HCT116 (cell line): Measurements from ENCODE around the gene SOCS4. TPM values are rescaled to one million over a fixed set of nuclear protein-coding genes. Genes with fewer than 3 reads are reported as not detected.

Experiments
- ATAC-seq: fragments of 200-7000 bp; cut with Tn5 transposase; 2 replicates; pipeline ENCODE4 v1.9.1; 2020; ENCODE audit warnings: mild to moderate bottlenecking, moderate library complexity
- BruUV-seq: library from RNA; stranded (reverse); fragments of 400-500 nt; replicated peaks from 2 replicates; lab custom pipeline; 2021; lab: Mats Ljungman, UMichigan
- CTCF ChIA-PET: fragments of 300-600 bp; sonication (Branson Sonifier 250); formaldehyde crosslinking; loops from one replicate; lab custom pipeline; 2021; ENCODE audit warnings: antibody characterized with exemption; lab: Charles Lee
- POLR2A ChIA-PET: fragments of 300-600, 350-600 bp; sonication (Branson Sonifier 250); formaldehyde crosslinking; loops from one replicate; lab custom pipeline; 2021; ENCODE audit warnings: antibody characterized with exemption; lab: Charles Lee
- RAD21 ChIA-PET, 2 experiments: fragments of 300-600 bp; sonication (Branson Sonifier 250); formaldehyde crosslinking; loops; one replicate each; lab custom pipeline; 2023; ENCODE audit warnings: low total read pairs in 2 of 2; ENCODE audit not compliant: uncharacterized antibody in 2 of 2, unreplicated experiment in 2 of 2, low non-redundant PET in 1 of 2; lab: Charles Lee
- DNase-seq: peaks from one replicate; pipeline ENCODE4 v3.0.0-alpha.2; 2010; ENCODE audit warnings: low read depth, low spot score
- H2AFZ ChIP-seq: fragments of 200-600 bp; shearing (Covaris generic), sonication (generic); 2 replicates; pipeline ENCODE4 v1.6.1; 2017; ENCODE audit warnings: low read depth, mixed run types, mixed read lengths, antibody characterized with exemption, low read length; ENCODE audit not compliant: poor library complexity, severe bottlenecking
- H3K27ac ChIP-seq: 2 replicates; pipeline ENCODE4 v1.5.1; 2012; ENCODE audit warnings: low read depth, low read length
- H3K27me3 ChIP-seq: fragments of 200-600 bp; sonication (generic); 2 replicates; pipeline ENCODE4 v1.6.1; 2016; ENCODE audit warnings: mixed run types, low read length, mixed read lengths; ENCODE audit not compliant: insufficient read depth
- H3K36me3 ChIP-seq, 2 experiments: fragments of 200-500 bp in 1 of 2; fragments of 200-600 bp in 1 of 2; sonication (Bioruptor generic) in 1 of 2; sonication (generic) in 1 of 2; 2 replicates each; pipeline versions ENCODE4 v1.5.1 to v1.6.1; 2014 to 2016; ENCODE audit warnings: low read length in 2 of 2, inconsistent platforms in 1 of 2, mixed read lengths in 1 of 2, mixed run types in 1 of 2; ENCODE audit not compliant: insufficient read depth in 2 of 2, control insufficient read depth in 1 of 2
- H3K4me1 ChIP-seq, 2 experiments: fragments of 200-600 bp in 1 of 2; sonication (generic) in 1 of 2; 2 replicates each; pipeline versions ENCODE4 v1.5.1 to v1.6.1; 2012 to 2017; ENCODE audit warnings: low read length in 2 of 2, inconsistent platforms in 1 of 2, mild to moderate bottlenecking in 1 of 2, mixed read lengths in 1 of 2, mixed run types in 1 of 2, moderate library complexity in 1 of 2; ENCODE audit not compliant: insufficient read depth in 2 of 2, control insufficient read depth in 1 of 2
- H3K4me2 ChIP-seq: fragments of 200-600 bp; sonication (generic); 2 replicates; pipeline ENCODE4 v1.6.1; 2017; ENCODE audit warnings: mixed run types, low read length, mixed read lengths
- H3K4me3 ChIP-seq, 2 experiments: fragments of 200-600 bp in 1 of 2; sonication (generic) in 1 of 2; replicated peaks in 1 of 2; 2 replicates each; pipeline ENCODE4 v1.5.1; 2011 to 2016; ENCODE audit warnings: low read length in 2 of 2, control low read depth in 1 of 2, low read depth in 1 of 2, mild to moderate bottlenecking in 1 of 2, mixed read lengths in 1 of 2, mixed run types in 1 of 2
- H3K79me2 ChIP-seq: fragments of 200-600 bp; sonication (generic); 2 replicates; pipeline ENCODE4 v1.6.1; 2017; ENCODE audit warnings: mild to moderate bottlenecking, mixed run types, low read length, moderate library complexity, mixed read lengths; ENCODE audit not compliant: insufficient read depth
- H3K9ac ChIP-seq: fragments of 200-600 bp; sonication (generic); 2 replicates; pipeline ENCODE4 v1.6.1; 2016; ENCODE audit warnings: low read length, mixed read lengths
- H3K9me2 ChIP-seq: fragments of 200-600 bp; sonication (generic), shearing (Covaris generic); 2 replicates; pipeline ENCODE4 v1.6.1; 2017; ENCODE audit warnings: mixed run types, mild to moderate bottlenecking, moderate library complexity; ENCODE audit not compliant: insufficient read depth
- H3K9me3 ChIP-seq, 2 experiments: fragments of 200-500 bp in 1 of 2; fragments of 200-600 bp in 1 of 2; sonication (Bioruptor generic) in 1 of 2; sonication (generic) in 1 of 2; 2 replicates each; pipeline ENCODE4 v1.6.1; 2014 to 2017; ENCODE audit warnings: low read length in 2 of 2, mixed read lengths in 2 of 2, inconsistent platforms in 1 of 2, low read depth in 1 of 2, mild to moderate bottlenecking in 1 of 2, mixed run types in 1 of 2, moderate library complexity in 1 of 2; ENCODE audit not compliant: control insufficient read depth in 1 of 2, insufficient read depth in 1 of 2
- H4K20me1 ChIP-seq: fragments of 200-600 bp; sonication (generic), shearing (Covaris generic); 2 replicates; pipeline ENCODE4 v1.6.1; 2017; ENCODE audit warnings: mixed run types, mild to moderate bottlenecking, moderate library complexity; ENCODE audit not compliant: insufficient read depth
- CBX3 ChIP-seq: IDR thresholded peaks from 2 replicates; pipeline ENCODE4 v1.6.1; 2012; ENCODE audit warnings: low read depth
- CEBPB ChIP-seq: IDR thresholded peaks from 2 replicates; pipeline ENCODE4 v1.6.1; 2012; ENCODE audit warnings: low read depth
- CTCF ChIP-seq, 3 experiments: fragments of 200-600 bp in 1 of 3; sonication (generic) in 1 of 3; IDR thresholded peaks in 2 of 3; conservative IDR thresholded peaks in 1 of 3; 2 replicates each; pipeline ENCODE4 v1.5.1; 2012 to 2017; ENCODE audit warnings: low read depth in 2 of 3, low read length in 2 of 3, antibody characterized with exemption in 1 of 3, borderline replicate concordance in 1 of 3, control low read depth in 1 of 3, mild to moderate bottlenecking in 1 of 3, mixed read lengths in 1 of 3, mixed run types in 1 of 3, moderate library complexity in 1 of 3; ENCODE audit not compliant: insufficient read depth in 1 of 3
- ELF1 ChIP-seq: IDR thresholded peaks from 2 replicates; pipeline ENCODE4 v1.6.1; 2012; ENCODE audit warnings: low read depth, borderline replicate concordance
- EZH2 ChIP-seq: fragments of 200-600 bp; sonication (generic); IDR thresholded peaks from 2 replicates; pipeline ENCODE4 v1.6.1; 2017; ENCODE audit warnings: antibody characterized with exemption, mixed run types
- EZH2phosphoT487 ChIP-seq: fragments of 200-600 bp; IDR thresholded peaks from 2 replicates; pipeline ENCODE4 v1.6.1; 2018; ENCODE audit warnings: antibody characterized with exemption, borderline replicate concordance
- MAX ChIP-seq: IDR thresholded peaks from 2 replicates; pipeline ENCODE4 v1.6.1; 2012
- POLR2A ChIP-seq: IDR thresholded peaks from 2 replicates; pipeline ENCODE4 v1.7.0; 2011; ENCODE audit warnings: borderline replicate concordance; ENCODE audit not compliant: insufficient read depth, insufficient read length; ENCODE audit errors: extremely low read depth
- POLR2AphosphoS5 ChIP-seq: IDR thresholded peaks from 2 replicates; pipeline ENCODE4 v1.6.1; 2011; ENCODE audit warnings: mild to moderate bottlenecking, low read depth, low read length, moderate library complexity
- RAD21 ChIP-seq: IDR thresholded peaks from 2 replicates; pipeline ENCODE4 v1.6.1; 2012; ENCODE audit warnings: low read depth, mild to moderate bottlenecking
- REST ChIP-seq: IDR thresholded peaks from 2 replicates; pipeline ENCODE4 v1.6.1; 2012; ENCODE audit warnings: low read depth
- SIN3A ChIP-seq: IDR thresholded peaks from 2 replicates; pipeline ENCODE4 v1.6.1; 2012; ENCODE audit warnings: low read depth
- SP1 ChIP-seq: IDR thresholded peaks from 2 replicates; pipeline ENCODE4 v1.6.1; 2012; ENCODE audit warnings: low read depth
- TCF7L2 ChIP-seq: IDR thresholded peaks from 2 replicates; pipeline ENCODE4 v1.7.0; 2011; ENCODE audit warnings: borderline replicate concordance, inconsistent platforms; ENCODE audit not compliant: insufficient read depth, insufficient read length; ENCODE audit errors: extremely low read depth
- YY1 ChIP-seq: IDR thresholded peaks from 2 replicates; pipeline ENCODE4 v1.6.1; 2011; ENCODE audit warnings: low read length, low read depth, moderate library complexity, mild to moderate bottlenecking; ENCODE audit not compliant: insufficient replicate concordance; ENCODE audit errors: extremely low read depth
- ZBTB33 ChIP-seq: IDR thresholded peaks from 2 replicates; pipeline ENCODE4 v1.6.1; 2011; ENCODE audit warnings: mild to moderate bottlenecking, low read length, moderate library complexity; ENCODE audit not compliant: insufficient replicate concordance; ENCODE audit errors: extremely low read depth
- ZFX ChIP-seq: fragments of 450-650 bp; IDR thresholded peaks from 2 replicates; pipeline ENCODE4 v1.6.1; 2017
- ZNF274 ChIP-seq: fragments of 200-500 bp; sonication (Bioruptor generic); IDR thresholded peaks from 2 replicates; pipeline ENCODE4 v1.6.1; 2014; ENCODE audit warnings: mild to moderate bottlenecking, low read depth, low read length, inconsistent platforms
- intact Hi-C: fragments of 100-400 bp; cut with micrococcal nuclease; formaldehyde crosslinking; loops from 2 replicates; pipeline ENCODE4 v1.10.0; 2022
- total RNA-seq: library from RNA; stranded (reverse); gene quantifications from one replicate; pipeline ENCODE4 v1.2.1, GENCODE V29; 2021; ENCODE audit not compliant: unreplicated experiment

Gene SOCS4
- total RNA-seq, 1 experiment from 2014 or later = 23.7 TPM

- intact Hi-C loops = no loop called here
- Histone ChIP-seq H4K20me1 (no peaks in the 10 kb centered on the region), H3K9ac (no peak overlapping the region), H3K4me3 (no peak overlapping the region), H3K79me2 (no peaks in the 10 kb centered on the region), H3K27ac (no peak overlapping the region), H2AFZ (no peak overlapping the region), H3K9me2 (no peaks in the 10 kb centered on the region), H3K27me3 (no peaks in the 10 kb centered on the region), H3K4me1 (peaks cover 0 to 10% of the 10 kb centered on the region in 2 experiments; a peak in 1 of 4 replicates), H3K4me2 (no peak overlapping the region), H3K9me3 (no peaks in the 10 kb centered on the region), H3K36me3 (no peaks in the 10 kb centered on the region)
- BruUV-seq = no TSS peak
- ATAC-seq (no peak), DNase-seq (no peak)
- TF ChIP-seq ELF1 (no peak), ZNF274 (no peak), POLR2A (no peak), REST (no peak), MAX (no peak), POLR2AphosphoS5 (no peak), EZH2 (no peak), CBX3 (no peak), CEBPB (no peak), SP1 (no peak), TCF7L2 (no peak), CTCF (IDR thresholded peaks at IDR 0.05 in 2 of 3, conservative IDR thresholded peaks at IDR 0.05 in 1 of 3; ENCODE audit: borderline replicate concordance in 1 of 3, insufficient read depth in 1 of 3, low read depth in 2 of 3, low read length in 2 of 3) (no peak), RAD21 (no peak), EZH2phosphoT487 (no peak), SIN3A (no peak), ZFX (no peak), ZBTB33 (no peak), YY1 (no peak)
- ChIA-PET RAD21 (interaction anchor here in 1 of 2 experiments (1.1 kb wide), 1 partner anchor 10 kb away, joined by 3 read pairs; no protein-coding TSS in a partner anchor), CTCF (interaction anchor here (1.3 kb wide), 2 partner anchors 16 to 69 kb away, joined by 4 to 8 read pairs; no protein-coding TSS in a partner anchor), POLR2A (interaction anchor here (1.3 kb wide), 1 partner anchor 10 kb away, joined by 4 read pairs; no protein-coding TSS in a partner anchor)
Measured at GRCh38 chr14:55092341-55092740, 65.3 kb downstream of the SOCS4 start.
